GM18907 (cell line): ENCODE measurements around the gene RAB11FIP5.
"Not testable (repeated sequence)": the region's sequence is repeated elsewhere in the genome, so short reads cannot be mapped to it uniquely, and the experiment has no call there.

Experiments
- ATAC-seq: cut with Tn5 transposase; IDR thresholded peaks from one replicate; pipeline ENCODE4 v1.9.1; 2021; ENCODE audit warnings: mild to moderate bottlenecking, moderate library complexity; ENCODE audit not compliant: unreplicated experiment

Gene RAB11FIP5, protein sequence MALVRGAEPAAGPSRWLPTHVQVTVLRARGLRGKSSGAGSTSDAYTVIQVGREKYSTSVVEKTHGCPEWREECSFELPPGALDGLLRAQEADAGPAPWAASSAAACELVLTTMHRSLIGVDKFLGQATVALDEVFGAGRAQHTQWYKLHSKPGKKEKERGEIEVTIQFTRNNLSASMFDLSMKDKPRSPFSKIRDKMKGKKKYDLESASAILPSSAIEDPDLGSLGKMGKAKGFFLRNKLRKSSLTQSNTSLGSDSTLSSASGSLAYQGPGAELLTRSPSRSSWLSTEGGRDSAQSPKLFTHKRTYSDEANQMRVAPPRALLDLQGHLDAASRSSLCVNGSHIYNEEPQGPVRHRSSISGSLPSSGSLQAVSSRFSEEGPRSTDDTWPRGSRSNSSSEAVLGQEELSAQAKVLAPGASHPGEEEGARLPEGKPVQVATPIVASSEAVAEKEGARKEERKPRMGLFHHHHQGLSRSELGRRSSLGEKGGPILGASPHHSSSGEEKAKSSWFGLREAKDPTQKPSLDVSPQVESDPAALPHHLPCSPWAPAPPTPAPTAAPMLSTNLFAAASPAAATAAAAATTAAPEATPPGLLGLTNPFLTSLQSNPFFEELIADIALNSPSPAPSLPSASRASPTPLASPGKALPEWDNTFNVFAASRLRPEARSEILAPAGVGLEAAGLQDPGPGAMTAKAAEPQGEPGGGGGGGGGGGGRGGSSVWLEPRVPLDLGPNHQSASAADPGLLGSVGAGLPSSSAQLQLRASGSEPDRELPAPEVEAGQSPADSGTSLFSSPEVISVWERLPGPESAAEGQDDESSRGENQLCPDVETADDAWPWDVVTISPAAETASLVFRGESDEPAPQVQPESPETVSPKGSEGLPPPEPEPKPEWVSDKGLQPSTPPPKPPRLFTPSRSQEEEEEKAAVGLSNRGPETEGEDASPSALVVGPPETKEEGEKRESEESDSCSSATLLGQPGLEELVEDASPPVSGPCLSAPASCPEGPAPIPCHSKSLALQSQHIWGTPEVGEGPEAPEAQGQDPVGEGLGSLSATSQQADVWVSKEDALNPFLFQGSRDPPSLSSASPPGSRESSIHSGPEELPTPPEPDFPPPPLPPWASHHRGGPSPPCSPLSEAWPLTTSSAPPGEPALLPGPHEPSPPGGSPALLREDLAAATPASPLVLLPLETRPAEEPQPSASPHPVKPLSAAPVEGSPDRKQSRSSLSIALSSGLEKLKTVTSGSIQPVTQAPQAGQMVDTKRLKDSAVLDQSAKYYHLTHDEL (N-terminal part only)

DNA sequence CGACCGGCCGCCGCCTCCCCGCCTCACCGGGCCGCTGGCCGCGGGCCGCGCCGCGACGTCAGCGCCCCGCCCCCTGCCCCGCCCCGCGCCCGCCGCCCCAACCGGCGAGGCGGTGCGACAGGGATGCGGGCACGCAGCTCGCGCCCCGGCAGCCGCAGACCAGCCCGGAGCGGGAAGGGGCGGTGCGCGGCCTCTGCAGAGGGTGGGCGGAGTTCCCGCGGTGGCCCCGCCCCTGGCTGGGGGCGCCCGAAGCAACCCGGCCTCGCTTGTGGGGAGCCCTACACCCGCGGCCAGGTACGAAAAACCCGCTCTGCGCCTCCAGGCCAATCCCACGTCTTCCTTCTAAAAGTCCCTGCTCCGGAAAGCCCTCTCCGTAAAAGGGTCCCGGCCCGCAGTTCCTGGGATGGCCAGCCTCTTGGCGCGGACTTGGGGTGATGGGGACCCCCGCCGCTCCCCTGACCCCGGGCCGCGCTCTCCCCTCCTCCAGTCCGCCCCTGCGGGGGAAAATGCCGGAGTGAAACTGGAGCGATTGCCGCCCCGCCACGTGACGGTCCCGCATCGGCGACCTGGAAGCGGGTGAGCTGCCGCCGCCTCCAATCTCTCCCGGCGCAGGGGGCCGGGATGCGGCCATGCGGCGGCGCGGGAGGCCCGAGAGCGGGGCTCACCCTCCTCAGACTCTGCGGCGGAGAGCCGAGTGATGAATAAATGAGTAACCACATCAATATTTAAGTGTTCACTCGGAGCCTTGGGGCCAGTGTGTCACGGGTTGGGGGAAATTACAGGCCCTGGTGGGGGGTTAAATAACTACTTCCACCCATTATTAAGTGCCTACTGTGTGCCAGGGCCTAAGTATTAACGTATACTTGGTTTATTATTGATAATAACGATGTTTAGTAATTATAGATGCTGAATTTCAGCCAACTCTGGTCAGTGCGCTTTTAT, at the start of gene RAB11FIP5:
Gene RAB11FIP5 (minus strand): TSS at position 36 of the 942 bp plus-strand sequence. CDS start 171 bp downstream, outside the sequence.
- peak; percentile 74 for ATAC-seq

DNA sequence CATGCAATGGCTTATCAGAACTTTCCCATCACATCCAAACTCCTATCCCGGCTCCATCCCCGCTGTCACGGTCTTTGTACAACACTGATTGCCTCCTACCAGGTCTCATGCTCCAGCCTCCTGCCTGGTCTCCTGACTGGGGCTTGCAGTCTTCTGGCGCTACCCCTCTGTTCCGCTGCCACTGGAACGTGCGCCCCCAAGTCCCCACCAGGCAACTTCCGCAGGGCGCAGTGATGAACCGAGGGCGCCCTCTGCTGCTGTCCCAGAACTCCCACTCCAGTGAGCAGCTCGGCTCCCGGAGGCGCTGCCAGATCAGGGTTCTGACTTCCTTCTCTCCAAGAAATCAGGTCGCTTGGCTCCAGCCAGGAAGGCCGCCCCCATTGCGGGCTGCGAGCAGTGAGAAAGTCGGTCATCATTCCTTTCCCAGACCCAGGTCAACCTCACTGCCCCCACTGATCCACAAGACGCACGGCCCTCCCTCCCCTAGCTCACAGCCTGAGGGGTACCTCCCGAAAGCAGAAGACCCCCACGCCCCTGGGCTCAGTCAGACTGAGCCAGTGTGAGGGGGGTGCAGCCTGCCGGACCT, 43.9 kb upstream of the RAB11FIP5 start:
- ATAC-seq, result no peak

DNA sequence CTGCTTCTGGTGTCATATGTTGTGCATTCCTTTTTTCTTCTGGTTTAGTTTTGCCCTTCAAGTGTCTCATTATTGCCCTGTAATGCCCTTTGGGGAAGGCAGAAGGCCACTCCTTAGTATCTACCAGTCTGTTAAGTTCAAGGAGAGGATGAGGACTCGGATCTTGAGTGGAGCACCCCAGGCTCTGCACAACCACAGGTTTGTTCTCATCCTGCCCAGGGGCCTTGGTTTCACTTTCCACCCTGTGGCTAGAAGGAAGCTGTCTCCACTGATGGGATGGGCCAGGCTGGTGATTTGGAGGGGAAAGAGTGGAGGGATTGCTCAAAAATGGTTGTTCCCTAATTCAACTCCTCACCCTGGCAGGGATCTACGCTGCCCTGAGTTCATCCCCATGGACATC, 30.2 kb upstream of the RAB11FIP5 start:
- ATAC-seq, result no peak

DNA sequence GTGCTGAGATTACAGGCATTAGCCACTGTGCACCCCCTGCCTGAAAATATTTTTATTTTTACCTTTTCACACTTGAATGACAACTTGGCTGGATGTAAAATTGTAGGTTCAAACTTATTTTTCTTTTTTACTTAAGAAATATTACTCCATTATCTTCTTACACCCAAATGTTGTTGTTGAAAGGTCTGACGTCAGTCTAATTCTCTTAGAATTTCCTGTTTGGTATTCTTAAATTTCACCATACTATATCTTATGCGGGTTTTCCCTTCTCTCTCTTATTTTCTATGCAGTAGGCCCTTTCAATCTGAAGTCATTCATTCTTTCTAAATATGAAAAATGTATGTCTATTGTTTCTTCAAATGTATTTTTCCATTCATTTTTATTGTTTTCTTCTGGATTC, 29.1 kb upstream of the RAB11FIP5 start:
- ATAC-seq, result no peak

DNA sequence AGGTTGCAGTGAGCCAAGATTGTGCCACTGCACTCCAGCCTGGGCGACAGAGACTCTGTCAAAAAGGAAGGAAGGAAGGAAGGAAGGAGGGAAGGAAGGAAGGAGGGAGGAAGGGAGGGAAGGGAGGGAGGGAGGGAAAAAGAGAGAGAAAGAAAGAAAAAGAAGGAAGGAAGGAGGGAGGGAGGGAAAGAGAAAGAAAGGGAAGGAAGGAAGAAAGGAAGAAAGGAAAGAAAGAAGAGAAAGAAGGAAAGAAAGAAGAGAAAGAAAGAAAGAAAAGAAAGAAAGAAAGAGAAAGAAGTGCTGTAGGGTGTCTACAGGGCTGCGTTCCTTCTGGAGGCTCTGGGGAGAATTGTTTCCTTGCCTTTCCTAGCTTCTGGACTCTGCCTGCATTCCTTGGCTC, 22.5 kb upstream of the RAB11FIP5 start:
- ATAC-seq, result no peak

DNA sequence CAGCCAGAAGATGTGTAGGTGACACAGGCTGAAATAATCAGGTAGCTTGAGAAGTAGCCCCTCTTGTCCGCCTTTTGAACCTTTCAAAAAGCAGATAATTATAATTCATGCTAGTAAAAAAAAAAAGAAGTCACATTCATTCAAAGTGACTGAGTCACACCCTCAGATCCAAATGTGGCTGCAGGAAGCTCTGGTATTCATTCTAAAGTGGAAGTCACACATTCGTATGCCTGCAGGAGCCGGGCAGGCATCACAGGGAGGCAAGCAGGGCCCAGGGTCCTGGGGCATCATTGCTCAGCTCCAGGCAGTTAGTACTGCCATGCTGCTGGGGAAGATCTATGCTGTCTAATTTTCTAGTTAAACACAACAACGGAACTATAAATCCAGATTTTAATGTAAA, 21.7 kb upstream of the RAB11FIP5 start:
- no peak for ATAC-seq

DNA sequence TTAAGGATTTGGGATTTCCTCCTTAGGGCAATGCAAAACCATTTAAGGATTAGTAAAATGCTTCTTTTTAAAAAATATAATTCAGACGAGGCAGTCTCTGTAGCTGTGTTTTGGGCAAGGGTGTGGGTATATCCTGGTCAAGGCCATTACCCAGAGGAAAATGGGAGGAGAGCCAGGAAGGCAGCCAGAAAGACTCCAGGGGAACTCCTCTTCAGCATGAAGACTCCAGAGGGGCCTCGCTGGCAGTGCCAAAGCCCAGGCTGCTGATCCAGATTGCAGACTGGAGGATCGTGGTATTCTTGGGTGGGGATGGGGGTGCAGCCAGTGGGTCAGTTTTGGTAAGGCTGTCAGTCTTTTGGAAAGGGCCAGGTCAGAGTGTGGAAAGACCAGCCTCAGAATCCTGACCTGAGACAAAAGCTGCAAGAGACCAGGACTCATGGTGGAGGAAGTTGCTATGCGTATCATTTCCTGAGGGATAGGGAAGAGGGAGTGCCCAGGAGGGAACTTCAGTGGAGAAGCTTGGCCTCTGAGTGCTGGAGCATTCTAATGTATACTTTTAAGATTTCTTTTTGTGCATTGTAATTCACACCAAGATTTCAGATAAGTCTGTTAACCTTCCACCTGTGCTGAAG, 20.9 kb upstream of the RAB11FIP5 start:
- no peak for ATAC-seq

DNA sequence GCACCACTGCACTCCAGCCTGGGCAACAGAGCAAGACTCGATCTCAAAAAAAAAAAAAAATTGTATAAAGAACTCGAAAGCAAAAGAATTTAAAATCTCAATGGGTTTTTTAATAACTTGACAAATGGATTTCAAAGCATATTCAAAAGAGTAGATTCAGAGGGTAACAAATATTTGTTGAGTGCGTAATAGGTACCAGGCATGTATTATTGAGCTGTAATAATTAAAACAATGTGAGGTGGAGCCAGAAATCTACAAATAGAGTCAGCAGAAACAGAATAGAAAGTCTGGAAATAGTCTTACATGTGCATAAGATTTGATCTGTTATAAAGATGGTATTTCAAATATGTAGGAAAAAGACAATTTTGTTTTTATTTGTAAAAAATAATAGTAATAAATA, 19.1 kb upstream of the RAB11FIP5 start:
- no peak for ATAC-seq

DNA sequence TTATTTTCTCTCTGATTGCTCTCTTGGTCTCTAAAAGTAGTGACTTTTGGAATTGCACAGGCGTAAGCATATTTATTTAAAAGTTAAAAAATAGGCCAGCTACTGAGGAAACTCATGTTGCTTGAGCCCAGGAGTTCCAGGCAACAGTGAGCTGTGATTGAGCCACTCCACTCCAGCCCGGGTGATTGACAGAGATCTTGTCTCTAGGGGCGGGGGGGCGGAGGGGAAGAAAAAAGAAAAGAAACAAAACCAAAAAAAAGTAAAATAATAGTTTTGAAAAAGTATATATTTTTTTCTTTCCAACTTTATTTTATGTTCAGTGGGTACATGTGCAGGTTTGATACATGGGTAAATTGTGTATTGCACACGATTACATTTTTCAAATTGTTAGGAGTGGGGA, 18.0 kb upstream of the RAB11FIP5 start:
- ATAC-seq, result no peak

DNA sequence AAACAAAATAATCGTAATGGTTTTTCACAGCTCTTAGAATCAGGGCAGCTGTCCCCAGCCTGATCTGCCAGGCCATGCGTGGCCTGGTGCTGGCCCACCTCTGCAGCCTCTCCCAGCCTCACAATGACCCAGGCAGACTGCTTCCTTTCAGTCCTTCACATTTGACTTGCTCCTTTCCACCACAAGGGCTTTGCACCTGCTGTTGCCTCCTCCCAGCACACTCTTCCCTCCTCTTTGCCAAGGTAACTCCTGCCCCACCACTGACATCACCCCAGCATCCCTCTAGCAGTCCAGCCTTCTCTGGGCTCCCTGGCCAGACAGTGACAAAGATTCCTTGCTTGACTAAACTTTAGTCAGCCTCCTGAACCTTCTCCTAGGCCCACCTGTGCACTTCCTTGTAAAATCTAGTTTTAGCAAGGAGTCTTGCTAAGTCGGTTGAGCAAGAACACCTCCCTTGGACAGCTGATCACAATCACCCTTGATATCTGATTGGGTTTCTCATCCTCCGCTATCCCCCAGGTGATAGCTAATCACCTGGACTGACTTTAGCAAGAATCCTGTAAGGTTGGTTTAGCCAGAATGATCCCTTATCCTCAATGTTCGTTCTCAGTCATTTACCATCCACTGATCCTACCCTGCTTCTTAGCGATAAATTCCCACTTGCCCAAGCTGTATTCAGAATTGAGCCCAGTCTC, 16.2 kb upstream of the RAB11FIP5 start:
- no peak for ATAC-seq

DNA sequence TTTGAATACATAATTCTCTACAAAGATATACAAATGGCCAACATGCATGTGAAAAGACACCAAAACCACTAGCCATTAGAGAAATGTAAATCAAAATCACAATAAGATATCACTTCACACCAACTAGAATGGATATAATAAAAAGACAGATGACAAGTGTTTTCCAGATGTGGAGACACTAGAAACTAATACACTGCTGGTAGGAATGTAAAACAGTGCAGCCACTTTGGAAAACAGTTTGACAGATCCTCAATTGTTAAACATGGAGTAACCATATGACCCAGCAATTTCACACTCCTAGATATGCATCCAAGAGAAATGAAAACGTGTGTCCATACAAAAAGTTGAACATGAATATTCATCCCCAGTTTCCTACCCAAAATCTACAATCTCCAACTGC, 9.8 kb upstream of the RAB11FIP5 start:
- no peak for ATAC-seq

DNA sequence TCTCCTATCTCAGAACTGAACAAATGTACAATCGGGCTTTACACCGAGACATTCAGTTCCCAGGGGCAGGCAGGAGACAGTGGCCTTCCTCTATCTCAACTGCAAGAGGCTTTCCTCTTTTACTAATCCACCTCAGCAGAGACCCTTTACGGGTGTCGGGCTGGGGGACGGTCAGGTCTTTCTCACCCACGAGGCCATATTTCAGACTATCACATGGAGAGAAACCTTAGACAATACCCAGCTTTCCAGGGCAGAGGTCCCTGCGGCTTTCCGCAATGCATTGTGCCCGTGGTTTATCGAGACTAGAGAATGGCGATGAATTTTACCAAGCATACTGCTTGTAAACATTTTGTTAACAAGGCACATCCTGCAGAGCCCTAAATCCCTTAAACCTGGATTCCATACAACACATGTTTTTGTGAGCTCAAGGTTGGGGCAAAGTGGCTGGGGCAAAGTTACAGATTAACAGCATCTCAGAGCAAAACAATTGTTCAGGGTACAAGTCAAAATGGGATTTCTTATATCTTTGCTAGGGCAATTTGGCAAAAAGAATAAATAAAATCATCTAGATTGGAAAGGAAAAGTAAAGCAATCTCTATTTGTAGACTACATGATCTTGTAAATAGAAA, 7.0 kb upstream of the RAB11FIP5 start:
- not testable (repeated sequence) for ATAC-seq

DNA sequence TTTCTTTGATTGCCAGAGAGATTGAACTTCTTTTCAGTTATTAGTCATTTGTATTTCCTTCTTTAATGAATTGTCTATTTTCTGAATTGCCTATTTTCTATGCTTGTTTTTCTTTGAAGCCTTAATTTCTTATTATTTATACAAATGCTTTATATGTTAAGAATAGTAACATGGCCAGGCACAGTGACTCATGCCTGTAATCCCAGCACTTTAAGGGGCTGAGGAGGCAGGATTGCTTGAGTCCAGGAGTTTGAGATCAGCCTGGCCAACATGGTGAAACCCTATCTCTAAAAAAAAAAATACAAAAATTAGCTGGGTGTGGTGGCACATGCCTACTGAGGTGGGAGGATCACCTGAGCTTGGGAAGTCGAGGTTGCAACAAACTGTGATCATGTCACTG, 4.7 kb upstream of the RAB11FIP5 start:
- no peak for ATAC-seq

DNA sequence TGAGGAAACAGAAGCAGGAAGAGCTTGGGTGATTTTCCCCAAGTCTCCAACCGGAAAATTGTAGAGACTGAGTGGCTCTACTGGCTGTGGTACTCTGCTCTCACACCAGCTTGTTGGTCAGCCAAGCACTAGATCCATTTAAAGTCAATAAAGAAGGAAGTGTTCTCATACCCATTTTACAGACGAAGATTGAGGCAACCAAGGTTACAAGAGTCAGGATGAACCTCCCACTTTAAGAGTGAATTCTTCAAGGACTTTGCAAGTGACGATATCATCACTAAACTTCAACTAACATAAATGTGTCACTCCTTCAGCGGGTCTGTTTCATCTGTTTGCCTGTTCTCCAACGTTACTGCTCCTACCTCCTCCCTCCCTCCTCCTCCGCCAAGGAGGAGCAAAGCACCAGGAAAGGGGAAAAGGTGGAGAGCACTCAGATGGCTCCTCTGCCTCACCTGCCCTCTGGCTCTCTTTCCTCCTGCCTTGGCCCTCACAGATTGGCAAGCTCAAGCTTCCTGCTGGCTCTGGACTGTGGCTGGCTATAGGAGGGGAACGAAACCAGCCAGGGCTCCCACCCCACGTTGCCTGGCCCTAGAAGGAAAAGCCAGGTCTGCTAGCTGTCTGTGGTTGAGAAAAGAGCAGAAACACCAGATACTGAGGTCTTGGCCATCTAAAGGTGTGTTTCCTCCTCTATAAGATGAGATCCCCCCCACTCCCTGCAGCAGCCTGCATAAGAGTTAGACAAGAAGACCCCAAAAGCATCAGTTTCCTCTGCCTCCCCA, 3.6 kb upstream of the RAB11FIP5 start:
- no peak for ATAC-seq

DNA sequence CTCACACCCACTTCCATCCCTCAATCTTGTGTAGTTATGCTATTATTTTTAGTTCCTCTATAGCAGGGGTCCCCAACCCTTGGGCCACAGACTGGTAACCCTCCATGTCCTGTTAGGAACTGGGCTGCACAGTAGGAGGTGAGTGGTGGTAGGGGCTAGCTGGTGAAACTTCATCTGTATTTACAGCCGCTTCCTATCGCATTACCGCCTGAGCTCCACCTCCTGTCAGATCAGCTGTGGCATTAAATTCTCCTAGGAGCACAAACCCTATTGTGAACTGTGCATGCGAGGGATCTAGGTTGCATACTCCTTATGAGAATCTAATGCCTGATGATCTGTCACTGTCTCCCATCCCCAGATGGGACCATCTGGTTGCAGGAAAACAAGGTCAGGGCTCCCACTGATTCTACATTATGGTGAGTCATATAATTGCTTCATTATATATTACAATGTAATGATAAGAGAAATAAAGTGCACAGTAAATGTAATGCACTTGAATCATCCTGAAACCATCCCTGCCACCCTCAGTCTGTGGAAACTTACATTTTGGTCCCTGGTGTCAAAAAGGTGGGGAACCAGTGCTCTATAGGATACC, 1.6 kb upstream of the RAB11FIP5 start:
- no peak for ATAC-seq

DNA sequence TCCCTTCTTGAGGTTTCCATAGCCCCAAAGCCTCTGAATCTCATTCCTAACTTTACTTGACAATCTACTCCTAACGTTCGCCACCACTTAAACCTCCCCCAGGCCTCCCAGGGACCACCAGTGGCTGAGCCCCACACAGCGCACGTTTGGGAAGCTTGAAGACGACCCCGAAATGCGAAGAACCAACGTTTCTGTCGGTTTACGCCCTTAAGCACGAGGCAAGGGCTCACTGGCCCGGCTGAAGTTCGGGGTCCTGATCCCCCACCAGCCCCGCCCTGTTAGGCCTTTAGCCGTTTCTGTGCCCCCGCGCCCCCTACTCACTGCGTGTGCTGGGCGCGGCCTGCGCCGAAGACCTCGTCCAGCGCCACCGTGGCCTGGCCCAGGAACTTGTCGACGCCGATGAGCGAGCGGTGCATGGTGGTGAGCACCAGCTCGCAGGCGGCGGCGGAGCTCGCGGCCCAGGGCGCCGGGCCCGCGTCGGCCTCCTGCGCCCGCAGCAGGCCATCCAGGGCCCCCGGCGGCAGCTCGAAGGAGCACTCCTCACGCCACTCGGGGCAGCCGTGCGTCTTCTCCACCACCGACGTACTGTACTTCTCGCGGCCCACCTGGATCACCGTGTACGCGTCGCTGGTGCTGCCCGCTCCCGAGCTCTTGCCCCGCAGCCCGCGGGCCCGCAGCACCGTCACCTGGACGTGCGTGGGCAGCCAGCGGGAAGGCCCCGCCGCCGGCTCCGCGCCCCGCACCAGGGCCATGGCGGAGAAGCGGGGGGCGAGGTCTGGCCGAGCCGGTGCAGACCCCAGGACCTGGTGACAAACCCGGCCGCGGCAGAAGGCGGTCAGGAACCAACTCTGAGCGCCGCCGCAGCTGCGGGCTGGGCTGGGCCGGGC, 479 bp downstream of the RAB11FIP5 start:
- peak; percentile 30 for ATAC-seq
